ENCODE results near the gene ARIH1.
"Not testable (repeated sequence)": the region's sequence is repeated elsewhere in the genome, so short reads cannot be mapped to it uniquely, and the experiment has no call there.

GRCh38 chr15:72628249-72629067 lies 154.3 kb downstream of the ARIH1 start:
- TF ChIP-seq, protein P1, sequence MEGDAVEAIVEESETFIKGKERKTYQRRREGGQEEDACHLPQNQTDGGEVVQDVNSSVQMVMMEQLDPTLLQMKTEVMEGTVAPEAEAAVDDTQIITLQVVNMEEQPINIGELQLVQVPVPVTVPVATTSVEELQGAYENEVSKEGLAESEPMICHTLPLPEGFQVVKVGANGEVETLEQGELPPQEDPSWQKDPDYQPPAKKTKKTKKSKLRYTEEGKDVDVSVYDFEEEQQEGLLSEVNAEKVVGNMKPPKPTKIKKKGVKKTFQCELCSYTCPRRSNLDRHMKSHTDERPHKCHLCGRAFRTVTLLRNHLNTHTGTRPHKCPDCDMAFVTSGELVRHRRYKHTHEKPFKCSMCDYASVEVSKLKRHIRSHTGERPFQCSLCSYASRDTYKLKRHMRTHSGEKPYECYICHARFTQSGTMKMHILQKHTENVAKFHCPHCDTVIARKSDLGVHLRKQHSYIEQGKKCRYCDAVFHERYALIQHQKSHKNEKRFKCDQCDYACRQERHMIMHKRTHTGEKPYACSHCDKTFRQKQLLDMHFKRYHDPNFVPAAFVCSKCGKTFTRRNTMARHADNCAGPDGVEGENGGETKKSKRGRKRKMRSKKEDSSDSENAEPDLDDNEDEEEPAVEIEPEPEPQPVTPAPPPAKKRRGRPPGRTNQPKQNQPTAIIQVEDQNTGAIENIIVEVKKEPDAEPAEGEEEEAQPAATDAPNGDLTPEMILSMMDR (IDR thresholded peaks at IDR 0.05), result not testable (repeated sequence)
- not testable (repeated sequence) for TF ChIP-seq POLR2A (IDR thresholded peaks at IDR 0.05); POLR2AphosphoS5 (IDR thresholded peaks at IDR 0.05; ENCODE audit: insufficient read depth in 1 of 2, low read depth in 1 of 2)

Measured in vagina (tissue), 2 donors.